ENCODE results near the gene PICALM. TPM values are rescaled to one million over a fixed set of nuclear protein-coding genes. Genes with fewer than 3 reads are reported as not detected.
"Not testable (repeated sequence)": the region's sequence is repeated elsewhere in the genome, so short reads cannot be mapped to it uniquely, and the experiment has no call there.

PICALM gene
- total RNA-seq, 1 donor from 2014 or later, result 366 TPM

DNA sequence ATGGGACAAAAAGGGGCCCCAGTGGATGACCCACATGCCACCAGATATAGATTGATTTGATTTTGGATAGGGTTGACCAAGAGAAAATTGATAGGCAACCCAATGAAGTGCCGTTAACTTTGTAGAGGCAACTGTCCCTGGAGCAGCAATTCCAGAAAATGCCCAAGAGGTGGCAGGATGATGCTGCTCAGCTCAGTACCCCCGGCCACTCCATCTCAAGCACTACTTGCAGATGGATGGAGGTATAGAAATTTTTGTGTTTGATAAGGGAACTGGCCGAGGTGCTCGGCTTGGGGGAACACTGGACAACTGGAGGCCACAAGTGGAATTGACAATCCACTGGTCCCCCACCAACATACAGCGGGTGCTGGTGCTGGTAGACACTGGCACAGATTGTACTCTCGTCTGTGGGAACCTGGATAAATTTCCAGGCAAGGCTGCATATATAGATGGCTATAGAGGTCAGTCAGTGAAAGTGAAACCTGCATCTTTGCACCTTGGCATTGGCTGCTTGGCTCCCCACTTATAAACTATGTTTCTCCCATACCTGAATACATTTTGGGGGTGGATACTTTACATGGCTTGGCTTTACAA, 127.4 kb downstream of the PICALM start:
- DNase-seq (ENCODE audit: low spot score), result no peak

GRCh38 chr11:85939099-85940015, 129.5 kb downstream of the PICALM start:
- DNase-seq (ENCODE audit: low spot score), result no peak

GRCh38 chr11:85937835-85938234, 131.0 kb downstream of the PICALM start:
- no peak for DNase-seq (ENCODE audit: low spot score)

GRCh38 chr11:85935751-85936150, 133.1 kb downstream of the PICALM start:
- no peak for DNase-seq (ENCODE audit: low spot score)

- no peak for DNase-seq (ENCODE audit: low spot score)
Measured at GRCh38 chr11:85934596-85935169, 134.2 kb downstream of the PICALM start.

DNA sequence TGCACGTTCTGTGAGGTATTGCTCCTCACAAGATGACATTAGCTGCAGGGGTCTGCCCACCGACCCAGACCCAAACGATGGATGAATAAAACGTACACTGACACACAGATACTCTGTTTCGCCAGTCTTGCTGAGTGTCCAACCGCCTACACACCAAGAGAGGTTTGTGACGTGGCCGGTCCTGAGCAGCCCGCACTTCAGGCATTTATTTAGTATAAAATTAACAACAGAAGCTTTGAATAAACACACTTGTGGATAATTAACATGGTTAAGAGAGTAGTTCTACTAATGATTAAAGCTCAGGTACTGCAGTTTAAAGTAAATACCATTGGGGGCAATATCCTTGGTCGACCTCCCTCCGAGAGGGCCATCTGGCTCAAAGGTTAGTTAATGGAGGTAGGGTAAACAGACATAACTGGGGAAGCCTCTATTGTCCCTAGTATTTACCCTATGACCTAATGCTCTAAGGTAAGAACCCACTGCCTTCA, 138.0 kb downstream of the PICALM start:
- no peak for DNase-seq (ENCODE audit: low spot score)

- DNase-seq (ENCODE audit: low spot score), result not testable (repeated sequence)
Measured at GRCh38 chr11:85926653-85927214, 142.2 kb downstream of the PICALM start.

GRCh38 chr11:85923455-85923854, 145.4 kb downstream of the PICALM start:
- DNase-seq (ENCODE audit: low spot score), result no peak

GRCh38 chr11:85922367-85922766, 146.5 kb downstream of the PICALM start:
- no peak for DNase-seq (ENCODE audit: low spot score)

GRCh38 chr11:85918910-85919794, 149.7 kb downstream of the PICALM start:
- no peak for DNase-seq (ENCODE audit: low spot score)

DNA sequence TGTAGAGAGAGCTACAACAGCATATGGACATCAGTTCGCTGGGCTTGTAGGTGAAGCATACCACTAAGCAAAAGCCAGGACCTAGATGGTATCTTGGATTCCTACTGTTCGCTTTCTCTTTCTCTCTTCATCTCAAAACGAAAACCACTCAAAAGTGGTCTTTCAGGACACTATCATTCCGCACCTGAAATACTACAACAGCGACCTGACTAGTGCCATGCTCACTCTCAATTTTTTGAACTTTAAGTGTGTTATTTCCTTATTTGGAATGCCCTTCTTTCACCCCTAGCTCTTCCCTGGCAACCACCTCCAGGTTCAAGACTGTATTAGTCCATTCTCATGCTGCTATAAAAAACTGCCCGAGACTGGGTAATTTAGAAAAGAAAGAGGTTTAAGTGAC, 154.5 kb downstream of the PICALM start:
- DNase-seq (ENCODE audit: low spot score), result no peak

DNA sequence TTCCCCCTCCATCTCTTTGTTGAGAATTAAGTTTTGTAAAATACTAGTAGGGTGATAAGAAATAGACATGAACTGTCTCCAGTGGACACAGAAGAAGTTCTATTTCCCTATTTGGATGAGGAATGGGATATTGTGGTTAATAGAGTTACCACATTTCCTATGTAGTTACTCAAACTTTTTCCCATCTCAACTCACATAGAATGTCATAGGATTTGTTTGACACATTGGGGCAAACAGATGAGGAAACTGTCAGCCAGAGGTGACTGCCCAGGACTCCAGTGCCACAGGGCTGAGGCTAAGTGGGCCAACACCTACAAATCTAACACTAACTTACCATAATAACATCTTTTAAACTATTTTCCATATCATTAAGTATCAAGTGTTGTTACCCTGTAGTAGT, 155.4 kb downstream of the PICALM start:
- DNase-seq (ENCODE audit: low spot score), result no peak

DNA sequence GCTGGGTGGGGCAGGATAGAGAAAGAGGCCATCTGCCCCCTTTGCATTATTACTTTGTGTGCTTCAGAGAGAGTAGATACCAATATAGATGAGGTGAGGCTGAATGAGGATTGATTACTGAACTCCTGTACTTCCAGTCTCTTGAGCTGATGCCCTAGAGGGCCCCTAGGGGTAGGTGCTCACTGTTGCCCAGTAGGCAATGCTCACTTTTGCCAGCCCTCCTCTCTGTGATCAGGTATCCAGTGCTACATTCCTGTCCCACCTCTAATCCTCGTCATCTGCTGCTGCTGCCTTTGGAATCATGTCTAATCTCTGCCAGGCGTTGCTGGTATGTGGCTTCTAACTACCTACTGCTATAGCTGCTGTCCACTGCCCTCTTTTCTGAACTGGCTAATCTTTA, 156.5 kb downstream of the PICALM start:
- DNase-seq (ENCODE audit: low spot score), result no peak

Other genes starting within 250 kb of the PICALM start
- not detected for gene CCDC83, start 213.7 kb downstream of the PICALM start, total RNA-seq
- 13.5 TPM for gene EED, start 175.7 kb upstream of the PICALM start, total RNA-seq
- 29.2 TPM for gene HIKESHI, start 233.2 kb upstream of the PICALM start, total RNA-seq

Measured in mesenteric fat pad (tissue), 1 donor.